ENCODE data around the gene FOXK1.
A peak's percentile ranks its signal among the peaks of the same experiment; 100 is the strongest.

DNA sequence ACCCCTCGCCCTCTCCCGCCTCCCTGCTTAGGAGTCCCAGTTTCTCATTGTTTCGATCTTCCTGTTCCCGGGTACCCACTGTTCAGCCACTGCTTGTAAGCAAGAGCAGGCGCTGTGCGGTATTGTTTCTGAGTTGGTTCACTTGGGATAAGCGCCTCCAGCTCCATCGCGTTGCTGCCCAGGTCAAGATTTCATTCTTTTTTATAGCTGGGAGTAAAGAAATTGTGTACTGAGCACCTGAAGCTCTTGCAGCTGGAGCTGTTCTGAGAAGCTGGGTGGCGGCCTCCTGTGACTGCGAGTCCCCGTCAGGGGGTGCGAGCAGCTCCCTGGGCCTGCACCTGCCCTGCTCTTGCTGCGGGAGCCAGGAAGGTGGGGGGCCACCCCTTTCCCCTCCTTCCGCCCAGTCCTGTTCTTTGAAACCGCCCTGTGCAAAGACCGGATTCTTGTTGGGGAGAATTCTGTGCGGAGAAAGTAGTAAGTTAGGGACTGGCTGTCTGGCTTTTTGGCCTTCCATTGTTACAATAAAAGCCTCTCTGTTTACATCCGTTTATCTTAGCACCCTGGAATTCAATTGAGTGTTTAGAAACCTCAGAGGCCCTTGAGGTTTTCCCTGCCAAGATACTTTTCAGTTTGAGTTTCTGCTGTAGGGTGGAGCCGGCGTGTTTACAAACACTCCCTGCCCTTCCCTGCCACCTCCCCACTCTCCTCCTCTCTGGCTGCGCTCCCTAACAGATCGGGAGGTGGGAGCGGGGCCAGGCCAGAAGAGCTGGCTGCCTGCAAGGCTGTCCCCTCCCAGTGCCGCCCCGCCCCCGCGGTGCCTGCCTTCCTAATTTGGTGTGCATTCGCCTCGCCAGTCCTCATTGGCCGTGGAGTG lies 62.5 kb downstream of the FOXK1 start:
- TF ChIP-seq POLR2A (IDR thresholded peaks at IDR 0.05) (peak; percentile 47), POLR2AphosphoS5 (IDR thresholded peaks at IDR 0.05) (peak; percentile 96)
- TF ChIP-seq, protein P1, sequence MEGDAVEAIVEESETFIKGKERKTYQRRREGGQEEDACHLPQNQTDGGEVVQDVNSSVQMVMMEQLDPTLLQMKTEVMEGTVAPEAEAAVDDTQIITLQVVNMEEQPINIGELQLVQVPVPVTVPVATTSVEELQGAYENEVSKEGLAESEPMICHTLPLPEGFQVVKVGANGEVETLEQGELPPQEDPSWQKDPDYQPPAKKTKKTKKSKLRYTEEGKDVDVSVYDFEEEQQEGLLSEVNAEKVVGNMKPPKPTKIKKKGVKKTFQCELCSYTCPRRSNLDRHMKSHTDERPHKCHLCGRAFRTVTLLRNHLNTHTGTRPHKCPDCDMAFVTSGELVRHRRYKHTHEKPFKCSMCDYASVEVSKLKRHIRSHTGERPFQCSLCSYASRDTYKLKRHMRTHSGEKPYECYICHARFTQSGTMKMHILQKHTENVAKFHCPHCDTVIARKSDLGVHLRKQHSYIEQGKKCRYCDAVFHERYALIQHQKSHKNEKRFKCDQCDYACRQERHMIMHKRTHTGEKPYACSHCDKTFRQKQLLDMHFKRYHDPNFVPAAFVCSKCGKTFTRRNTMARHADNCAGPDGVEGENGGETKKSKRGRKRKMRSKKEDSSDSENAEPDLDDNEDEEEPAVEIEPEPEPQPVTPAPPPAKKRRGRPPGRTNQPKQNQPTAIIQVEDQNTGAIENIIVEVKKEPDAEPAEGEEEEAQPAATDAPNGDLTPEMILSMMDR (IDR thresholded peaks at IDR 0.05): no peak

Data from prostate gland (tissue), 2 donors.